HepG2 (cell line): Measurements from ENCODE around the gene FAM167B. TPM values are rescaled to one million over a fixed set of nuclear protein-coding genes. Genes with fewer than 3 reads are reported as not detected.

Experiments used
- CCDC6 ChIP-seq: sonication (generic); formaldehyde crosslinking; IDR thresholded peaks from 2 replicates; pipeline ENCODE4 v1.8.1; 2022; ENCODE audit warnings: mild to moderate bottlenecking, missing genetic modification reagents, moderate library complexity
- CREM ChIP-seq, 2 experiments: sonication (generic) in 1 of 2; formaldehyde crosslinking in 1 of 2; IDR thresholded peaks; 2 replicates each; pipeline versions ENCODE4 v1.4.0 to v1.6.1; 2016 to 2020; ENCODE audit warnings: antibody characterized with exemption in 1 of 2, mild to moderate bottlenecking in 1 of 2, missing genetic modification reagents in 1 of 2
- HDAC1 ChIP-seq: sonication (generic); formaldehyde crosslinking; IDR thresholded peaks from 2 replicates; pipeline ENCODE4 v1.5.1; 2020; ENCODE audit warnings: mild to moderate bottlenecking, missing genetic modification reagents
- MIER2 ChIP-seq: IDR thresholded peaks from 2 replicates; pipeline ENCODE4 v1.6.1; 2016; ENCODE audit warnings: missing biosample characterization, missing genetic modification reagents
- RFX3 ChIP-seq: IDR thresholded peaks from 2 replicates; pipeline ENCODE4 v1.6.1; 2016; ENCODE audit warnings: missing biosample characterization, missing genetic modification reagents
- SMARCE1 ChIP-seq: fragments of 450-650 bp; IDR thresholded peaks from 2 replicates; pipeline ENCODE4 v1.6.1; 2017; ENCODE audit warnings: borderline replicate concordance
- ZC3H13 ChIP-seq: sonication (generic); formaldehyde crosslinking; IDR thresholded peaks from 2 replicates; pipeline ENCODE4 v1.8.1; 2023; ENCODE audit warnings: mild to moderate bottlenecking, missing genetic modification reagents, moderate library complexity
- ZFAT ChIP-seq: sonication (generic); formaldehyde crosslinking; conservative IDR thresholded peaks from 2 replicates; pipeline ENCODE4 v1.8.1; 2023; ENCODE audit warnings: missing genetic modification reagents, inconsistent platforms
- ZFP37 ChIP-seq: sonication (generic); formaldehyde crosslinking; IDR thresholded peaks from 2 replicates; pipeline ENCODE4 v1.4.0; 2020; ENCODE audit warnings: missing genetic modification reagents, borderline replicate concordance
- ZFYVE20 ChIP-seq: sonication (generic); formaldehyde crosslinking; IDR thresholded peaks from 2 replicates; pipeline ENCODE4 v1.8.0; 2023; ENCODE audit warnings: low read depth, mild to moderate bottlenecking, moderate library complexity, missing genetic modification reagents, borderline replicate concordance
- ZNF264 ChIP-seq: sonication (generic); formaldehyde crosslinking; IDR thresholded peaks from 2 replicates; pipeline ENCODE4 v1.4.0; 2020; ENCODE audit warnings: missing genetic modification reagents
- ZNF407 ChIP-seq: sonication (generic); formaldehyde crosslinking; IDR thresholded peaks from one replicate; pipeline ENCODE4 v1.5.1; 2020; ENCODE audit warnings: mild to moderate bottlenecking, missing genetic modification reagents; ENCODE audit errors: not compliant biosample characterization
- ZNF432 ChIP-seq: sonication (generic); formaldehyde crosslinking; IDR thresholded peaks from 2 replicates; pipeline ENCODE4 v1.5.0; 2020; ENCODE audit warnings: missing genetic modification reagents, mild to moderate bottlenecking, borderline replicate concordance
- ZNF543 ChIP-seq: sonication (generic); formaldehyde crosslinking; IDR thresholded peaks from 2 replicates; pipeline ENCODE4 v1.4.0; 2020; ENCODE audit warnings: mild to moderate bottlenecking, missing genetic modification reagents
- ZNF710 ChIP-seq: sonication (generic); formaldehyde crosslinking; IDR thresholded peaks from 2 replicates; pipeline ENCODE4 v1.5.0; 2020; ENCODE audit warnings: mild to moderate bottlenecking, missing genetic modification reagents, borderline replicate concordance
- ZNF780A ChIP-seq: sonication (generic); formaldehyde crosslinking; IDR thresholded peaks from 2 replicates; pipeline ENCODE4 v1.8.0; 2022; ENCODE audit warnings: mild to moderate bottlenecking, missing genetic modification reagents, moderate library complexity
- ZSCAN22 ChIP-seq: sonication (generic); formaldehyde crosslinking; IDR thresholded peaks from 2 replicates; pipeline ENCODE4 v1.4.0; 2020; ENCODE audit warnings: mild to moderate bottlenecking, missing genetic modification reagents
- polyA plus RNA-seq, 8 experiments: library from polyadenylated mRNA; depleted of rRNA in 3 of 8; stranded (reverse) in 7 of 8; unstranded in 1 of 8; fragments of >200 nt; fragmentation: Illumina TruSeq in 4 of 8; extraction: Trizol in 4 of 8; gene quantifications; 2 replicates each; pipeline versions ENCODE4 v1.2.1 to v1.2.3, GENCODE V29; 2011 to 2016; ENCODE audit warnings: low read depth in 4 of 8, missing spikeins in 1 of 8, mixed read lengths in 1 of 8; ENCODE audit not compliant: insufficient read depth in 1 of 8
- total RNA-seq, 5 experiments: library from RNA; depleted of rRNA; stranded (reverse); fragments of >200 nt; fragmentation: Illumina TruSeq; extraction: Trizol; gene quantifications; 2 replicates each; pipeline ENCODE4 v1.2.3, GENCODE V29; 2016; ENCODE audit warnings: low read depth in 1 of 5
- TF ChIP-seq, protein P1 (sequence below): sonication (generic); formaldehyde crosslinking; IDR thresholded peaks from 2 replicates; pipeline ENCODE4 v1.5.1; 2020; ENCODE audit warnings: mild to moderate bottlenecking, missing genetic modification reagents, moderate library complexity

Gene FAM167B
- total and polyA plus RNA-seq, 2 of the 13 experiments (the other 11 are each of a cell fraction or from before 2014, with no cell fraction given): 0.15 to 0.70 TPM

DNA sequence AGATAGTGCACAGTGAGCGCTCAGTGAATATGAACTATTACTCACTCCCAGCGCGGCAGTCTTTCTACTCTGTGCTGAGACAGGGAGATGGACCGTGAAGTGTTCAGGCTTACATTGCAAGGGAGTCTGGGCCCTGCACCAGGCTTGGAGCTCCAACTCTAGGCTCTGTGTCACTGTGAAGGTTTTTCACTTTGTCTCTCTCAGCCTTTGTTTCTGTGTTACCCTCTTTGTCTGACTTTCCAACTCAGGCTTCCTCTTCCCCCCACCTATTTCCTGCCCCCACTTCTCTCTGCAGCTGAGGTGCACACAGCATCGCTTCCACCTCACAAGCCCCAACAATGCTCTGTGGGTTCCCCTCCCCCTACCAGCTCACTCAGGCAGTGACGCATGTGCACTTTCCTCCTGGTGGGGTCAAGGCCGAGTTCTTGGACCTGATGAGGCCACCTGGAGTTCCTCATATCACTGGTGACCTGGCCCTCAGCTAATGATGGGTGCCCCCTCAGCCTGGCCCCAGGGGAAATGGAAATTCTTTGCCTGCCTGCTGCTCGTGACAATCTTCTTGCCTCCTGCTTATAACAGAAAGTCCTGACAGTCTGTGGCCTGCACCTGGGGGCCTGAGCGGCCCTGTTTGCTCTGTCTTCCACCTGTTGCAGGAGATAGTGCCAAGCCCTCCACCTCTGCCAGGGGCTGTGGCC is 3.0 kb downstream of the FAM167B start (continued):
- TF ChIP-seq ZNF407 (CRISPR knock-in tag): no peak
- 0 out of 2 replicates have a peak, but pooled peaks have one; percentile 57 for TF ChIP-seq ZNF543
- TF ChIP-seq RFX3: no peak
- TF ChIP-seq, protein P1, sequence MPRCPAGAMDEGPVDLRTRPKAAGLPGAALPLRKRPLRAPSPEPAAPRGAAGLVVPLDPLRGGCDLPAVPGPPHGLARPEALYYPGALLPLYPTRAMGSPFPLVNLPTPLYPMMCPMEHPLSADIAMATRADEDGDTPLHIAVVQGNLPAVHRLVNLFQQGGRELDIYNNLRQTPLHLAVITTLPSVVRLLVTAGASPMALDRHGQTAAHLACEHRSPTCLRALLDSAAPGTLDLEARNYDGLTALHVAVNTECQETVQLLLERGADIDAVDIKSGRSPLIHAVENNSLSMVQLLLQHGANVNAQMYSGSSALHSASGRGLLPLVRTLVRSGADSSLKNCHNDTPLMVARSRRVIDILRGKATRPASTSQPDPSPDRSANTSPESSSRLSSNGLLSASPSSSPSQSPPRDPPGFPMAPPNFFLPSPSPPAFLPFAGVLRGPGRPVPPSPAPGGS (CRISPR knock-in tag): peak; percentile 42; the same call in 1 of the 2 replicates
- peak; percentile 22; the same call in 1 of the 2 replicates for TF ChIP-seq ZFP37 (CRISPR knock-in tag)
- TF ChIP-seq HDAC1 (CRISPR knock-in tag): peak; percentile 98
- no peak for TF ChIP-seq MIER2 (CRISPR knock-in tag)
- peak; percentile 88 for TF ChIP-seq ZNF710 (CRISPR knock-in tag)
- no peak for TF ChIP-seq ZNF432 (CRISPR knock-in tag)
- no peak for TF ChIP-seq ZFAT
- TF ChIP-seq ZC3H13: no peak
- TF ChIP-seq ZNF780A: no peak
- TF ChIP-seq CREM (IDR thresholded peaks at IDR 0.05): peak; percentile 83
- TF ChIP-seq CREM (CRISPR knock-in tag; IDR thresholded peaks at IDR 0.05): no peak
- no peak for TF ChIP-seq ZSCAN22 (CRISPR knock-in tag)
- TF ChIP-seq SMARCE1: no peak
- peak; percentile 74; the same call in 1 of the 2 replicates for TF ChIP-seq ZNF264 (CRISPR knock-in tag)
- TF ChIP-seq ZFYVE20: no peak
- TF ChIP-seq CCDC6 (CRISPR knock-in tag): 0 out of 2 replicates have a peak, but pooled peaks have one; percentile 46
